ENCODE results near the gene HEXD.
"Not testable (repeated sequence)": the region's sequence is repeated elsewhere in the genome, so short reads cannot be mapped to it uniquely, and the experiment has no call there.

HEXD gene

GRCh38 chr17:82410014-82410716 lies 8.0 kb upstream of the HEXD start:
- in situ Hi-C loops (cut with HindIII; ENCODE audit: low pct_ligation_motif_present, low pct_unique_long_range_greater_than_20kb, low sequenced_read_pairs), result no loop called here
- no peak for DNase-seq

- in situ Hi-C loops (cut with HindIII; ENCODE audit: low pct_ligation_motif_present, low pct_unique_long_range_greater_than_20kb, low sequenced_read_pairs), result no loop called here
- no peak for DNase-seq
Measured at GRCh38 chr17:82411396-82412053, 6.6 kb upstream of the HEXD start.

GRCh38 chr17:82412081-82412480 lies 6.1 kb upstream of the HEXD start:
- DNase-seq; in situ Hi-C loops (cut with HindIII; ENCODE audit: low pct_ligation_motif_present, low pct_unique_long_range_greater_than_20kb, low sequenced_read_pairs): not testable (repeated sequence)

- in situ Hi-C loops (cut with HindIII; ENCODE audit: low pct_ligation_motif_present, low pct_unique_long_range_greater_than_20kb, low sequenced_read_pairs), result no loop called here
- DNase-seq, result no peak
Measured at GRCh38 chr17:82412535-82413520, 5.3 kb upstream of the HEXD start.

- peak; percentile 80 for DNase-seq
- in situ Hi-C loops (cut with HindIII; ENCODE audit: low pct_ligation_motif_present, low pct_unique_long_range_greater_than_20kb, low sequenced_read_pairs), result loop anchor here (5.0 kb wide), 1 partner anchor 77 kb away; no protein-coding TSS in a partner anchor
Measured at GRCh38 chr17:82414548-82415281, 3.4 kb upstream of the HEXD start.

- in situ Hi-C loops (cut with HindIII; ENCODE audit: low pct_ligation_motif_present, low pct_unique_long_range_greater_than_20kb, low sequenced_read_pairs), result loop anchor here (5.0 kb wide), 1 partner anchor 78 kb away; no protein-coding TSS in a partner anchor
Measured at GRCh38 chr17:82415336-82415735, 2.8 kb upstream of the HEXD start.

GRCh38 chr17:82415786-82416185 lies 2.4 kb upstream of the HEXD start:
- no peak for DNase-seq
- in situ Hi-C loops (cut with HindIII; ENCODE audit: low pct_ligation_motif_present, low pct_unique_long_range_greater_than_20kb, low sequenced_read_pairs), result loop anchor here (5.0 kb wide), 1 partner anchor 78 kb away; no protein-coding TSS in a partner anchor

More at GRCh38 chr17:82415336-82415735, 2.8 kb upstream of the HEXD start:
- DNase-seq, result no peak

GRCh38 chr17:82416264-82416663 lies 1.9 kb upstream of the HEXD start:
- DNase-seq, result no peak
- in situ Hi-C loops (cut with HindIII; ENCODE audit: low pct_ligation_motif_present, low pct_unique_long_range_greater_than_20kb, low sequenced_read_pairs), result loop anchor here (5.0 kb wide), 1 partner anchor 79 kb away; no protein-coding TSS in a partner anchor

GRCh38 chr17:82416771-82417170 lies 1.4 kb upstream of the HEXD start:
- DNase-seq, result no peak
- in situ Hi-C loops (cut with HindIII; ENCODE audit: low pct_ligation_motif_present, low pct_unique_long_range_greater_than_20kb, low sequenced_read_pairs), result loop anchor here (5.0 kb wide), 1 partner anchor 79 kb away; no protein-coding TSS in a partner anchor

GRCh38 chr17:82419540-82419939 lies 1.4 kb downstream of the HEXD start:
- in situ Hi-C loops (cut with HindIII; ENCODE audit: low pct_ligation_motif_present, low pct_unique_long_range_greater_than_20kb, low sequenced_read_pairs), result loop anchor here (5.0 kb wide), 1 partner anchor 82 kb away; no protein-coding TSS in a partner anchor
- DNase-seq, result peak; percentile 48

- in situ Hi-C loops (cut with HindIII; ENCODE audit: low pct_ligation_motif_present, low pct_unique_long_range_greater_than_20kb, low sequenced_read_pairs), result no loop called here
- DNase-seq, result peak; percentile 47
Measured at GRCh38 chr17:82424001-82424862, 6.1 kb downstream of the HEXD start.

GRCh38 chr17:82424863-82425159 lies 6.7 kb downstream of the HEXD start:
- DNase-seq, result no peak
- in situ Hi-C loops (cut with HindIII; ENCODE audit: low pct_ligation_motif_present, low pct_unique_long_range_greater_than_20kb, low sequenced_read_pairs), result no loop called here

- no peak for DNase-seq
- in situ Hi-C loops (cut with HindIII; ENCODE audit: low pct_ligation_motif_present, low pct_unique_long_range_greater_than_20kb, low sequenced_read_pairs), result no loop called here
Measured at GRCh38 chr17:82428546-82428945, 10.4 kb downstream of the HEXD start.

GRCh38 chr17:82429824-82430223 lies 11.7 kb downstream of the HEXD start:
- DNase-seq, result no peak

GRCh38 chr17:82432017-82432416 lies 13.9 kb downstream of the HEXD start:
- in situ Hi-C loops (cut with HindIII; ENCODE audit: low pct_ligation_motif_present, low pct_unique_long_range_greater_than_20kb, low sequenced_read_pairs), result no loop called here
- no peak for DNase-seq

More at GRCh38 chr17:82429824-82430223, 11.7 kb downstream of the HEXD start:
- in situ Hi-C loops (cut with HindIII; ENCODE audit: low pct_ligation_motif_present, low pct_unique_long_range_greater_than_20kb, low sequenced_read_pairs), result no loop called here

GRCh38 chr17:82433560-82434215 lies 15.5 kb downstream of the HEXD start:
- in situ Hi-C loops (cut with HindIII; ENCODE audit: low pct_ligation_motif_present, low pct_unique_long_range_greater_than_20kb, low sequenced_read_pairs), result no loop called here
- DNase-seq, result no peak

- DNase-seq, result no peak
- in situ Hi-C loops (cut with HindIII; ENCODE audit: low pct_ligation_motif_present, low pct_unique_long_range_greater_than_20kb, low sequenced_read_pairs), result no loop called here
Measured at GRCh38 chr17:82434216-82434565, 16.0 kb downstream of the HEXD start.

All from ACHN (cell line).